Left forelimb (tissue), 1 donor: ENCODE results near the gene NT5DC2.
"Not testable (repeated sequence)": the region's sequence is repeated elsewhere in the genome, so short reads cannot be mapped to it uniquely, and the experiment has no call there.

ENCODE experiments used
- DNase-seq: peaks from one replicate; pipeline ENCODE4 v3.0.0-alpha.2; 2018; ENCODE audit warnings: low spot score

The NT5DC2 gene

DNA sequence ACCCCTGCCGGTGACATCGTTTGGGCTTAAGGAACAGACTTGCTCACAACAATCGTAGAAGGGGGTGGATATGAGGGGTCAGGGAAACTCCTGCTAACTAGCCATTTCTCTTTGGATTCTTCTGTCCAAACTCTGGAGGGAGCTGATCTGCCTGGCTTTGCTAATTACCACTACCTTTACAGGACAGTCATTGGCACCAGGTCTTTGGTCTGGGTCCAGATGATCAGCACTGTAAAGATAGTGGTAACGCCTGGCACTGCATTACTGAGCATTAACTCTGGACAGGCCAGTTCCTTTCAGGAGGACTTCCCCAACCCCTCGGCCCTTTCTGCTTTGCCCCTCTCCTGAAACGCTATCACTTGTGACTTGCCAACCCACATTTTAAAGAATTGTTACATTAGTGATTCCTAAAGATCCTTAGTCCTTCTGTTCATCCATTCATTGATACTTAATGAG is 3.5 kb upstream of the NT5DC2 start:
- DNase-seq: no peak

DNA sequence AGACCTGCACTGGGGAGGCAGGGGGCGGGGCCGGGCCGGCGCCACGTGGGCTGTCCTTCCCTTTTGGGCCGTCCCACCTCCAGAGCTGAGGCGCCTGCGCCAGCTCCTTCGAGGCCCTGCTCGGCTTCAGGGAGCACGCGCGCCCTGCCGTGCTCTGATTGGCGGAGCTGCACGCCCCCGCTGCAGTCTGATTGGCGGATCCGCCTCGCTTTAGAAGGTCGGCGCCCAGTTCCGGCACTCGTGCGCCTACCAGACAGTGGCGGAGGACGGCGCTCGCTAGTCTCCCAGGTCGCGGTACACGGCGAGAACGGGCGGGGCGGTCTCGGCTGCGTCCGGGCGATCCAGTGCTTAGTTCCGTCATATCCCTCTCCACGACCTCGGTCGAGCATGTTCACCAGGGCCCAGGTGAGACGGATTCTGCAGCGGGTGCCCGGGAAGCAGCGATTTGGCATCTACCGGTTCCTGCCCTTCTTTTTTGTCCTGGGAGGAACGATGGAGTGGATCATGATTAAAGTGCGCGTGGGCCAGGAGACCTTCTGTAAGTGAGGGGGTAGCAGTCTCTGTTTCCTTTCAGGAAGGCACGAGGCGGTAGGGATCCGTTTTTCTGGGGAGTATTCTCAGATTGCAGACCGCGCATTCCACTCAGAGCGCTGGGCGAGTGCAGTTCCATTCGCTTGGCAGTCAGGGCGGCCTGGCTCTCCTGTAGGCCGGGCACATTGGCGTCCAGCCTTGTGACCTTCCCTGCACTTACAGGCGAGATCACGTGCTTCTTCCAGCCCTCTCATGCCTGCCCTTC is 2.9 kb upstream of the NT5DC2 start, which contains the start of gene UQCC5:
Gene UQCC5 (plus strand): TSS at position 237 of the 796 bp plus-strand sequence. CDS start 151 bp downstream, at position 388.
- peak; percentile 97 for DNase-seq

DNA sequence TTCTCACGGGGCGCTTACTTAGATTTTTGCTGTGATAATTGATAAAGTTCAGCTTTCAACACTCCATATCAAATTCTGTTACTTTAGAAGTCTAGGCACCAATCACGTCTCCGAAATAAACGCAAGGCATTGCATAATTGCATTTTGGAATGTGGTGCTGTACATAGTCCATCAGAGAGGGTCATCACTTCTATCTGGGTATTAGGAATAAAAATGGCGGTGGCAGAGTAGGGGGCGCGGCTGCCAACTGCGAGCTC is 2.4 kb upstream of the NT5DC2 start:
- DNase-seq: no peak

DNA sequence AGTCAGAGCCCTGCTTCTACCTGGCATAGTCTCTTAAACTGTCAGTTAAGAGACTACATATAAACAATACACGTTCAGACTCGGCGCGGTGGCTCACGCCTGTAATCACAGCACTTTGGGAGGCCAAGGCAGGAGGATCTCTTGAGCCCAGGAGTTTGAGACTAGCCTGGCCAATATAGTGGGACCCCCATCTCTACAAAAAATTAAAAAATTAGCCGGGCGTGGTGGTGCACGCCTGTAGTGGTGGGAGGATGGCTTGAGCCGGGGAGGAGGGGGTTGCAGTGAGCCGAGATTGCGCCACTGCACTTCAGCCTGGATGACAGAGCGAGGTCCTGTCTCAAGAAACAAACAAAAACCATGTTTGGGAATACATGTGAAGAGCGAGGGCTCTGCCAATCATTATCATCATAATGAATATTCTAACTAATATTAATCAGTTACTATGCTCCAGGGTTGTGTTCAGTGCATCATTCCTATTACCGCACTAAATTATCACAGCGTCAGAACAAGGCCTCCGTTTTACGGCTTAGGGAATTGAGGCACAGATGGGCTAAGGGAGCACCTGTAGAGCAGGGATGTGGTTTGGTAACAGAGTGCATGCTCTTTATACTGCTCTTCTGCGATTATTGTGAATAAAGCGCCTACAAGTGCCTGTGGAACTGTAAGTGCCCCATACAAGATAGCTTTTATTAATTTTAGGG is 1.9 kb upstream of the NT5DC2 start:
- DNase-seq: no peak

DNA sequence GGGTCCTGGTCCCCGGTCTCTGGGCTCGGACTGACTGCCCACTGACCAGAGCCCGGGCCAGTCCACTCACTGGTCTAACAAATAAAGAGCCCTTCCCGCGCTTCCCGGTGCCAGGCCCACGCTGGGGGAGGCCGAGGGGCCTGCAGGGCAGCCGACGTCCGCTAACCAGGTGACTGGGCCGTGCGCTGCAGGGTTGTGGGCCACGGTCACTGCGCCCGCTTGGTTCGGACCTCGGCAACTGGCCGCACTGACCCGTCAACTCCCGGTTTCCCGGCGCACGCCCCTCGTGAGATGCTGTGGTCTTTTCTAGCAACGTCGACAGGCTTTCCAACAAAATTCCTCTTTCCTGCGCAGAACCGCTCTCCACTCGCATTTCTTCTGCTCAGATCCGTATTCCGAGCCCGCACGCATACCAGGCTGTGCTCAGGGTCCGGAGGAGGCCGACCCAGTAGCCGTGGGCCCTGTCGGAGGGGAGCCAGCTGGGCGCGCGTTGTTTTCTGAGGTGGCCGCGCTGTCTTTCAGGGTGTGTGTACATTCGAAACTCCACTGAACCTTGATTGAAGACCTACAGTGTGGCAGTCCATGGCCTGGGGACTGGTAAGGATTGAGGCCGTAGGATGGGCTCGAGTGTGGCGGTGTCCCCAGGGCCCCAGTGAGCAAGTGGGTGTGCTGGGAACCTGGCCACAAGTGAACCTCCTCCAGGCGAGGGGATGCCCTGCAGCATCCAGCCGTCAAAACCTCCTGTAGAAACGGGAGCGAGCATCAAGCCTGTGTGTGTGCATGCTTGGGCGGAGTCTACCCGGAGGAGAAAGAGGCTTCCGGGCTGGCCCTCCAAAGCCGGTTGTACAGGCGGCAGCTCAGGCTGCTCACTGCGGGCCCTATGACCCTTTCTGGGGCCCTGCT is 875 bp upstream of the NT5DC2 start:
- peak; percentile 65 for DNase-seq

DNA sequence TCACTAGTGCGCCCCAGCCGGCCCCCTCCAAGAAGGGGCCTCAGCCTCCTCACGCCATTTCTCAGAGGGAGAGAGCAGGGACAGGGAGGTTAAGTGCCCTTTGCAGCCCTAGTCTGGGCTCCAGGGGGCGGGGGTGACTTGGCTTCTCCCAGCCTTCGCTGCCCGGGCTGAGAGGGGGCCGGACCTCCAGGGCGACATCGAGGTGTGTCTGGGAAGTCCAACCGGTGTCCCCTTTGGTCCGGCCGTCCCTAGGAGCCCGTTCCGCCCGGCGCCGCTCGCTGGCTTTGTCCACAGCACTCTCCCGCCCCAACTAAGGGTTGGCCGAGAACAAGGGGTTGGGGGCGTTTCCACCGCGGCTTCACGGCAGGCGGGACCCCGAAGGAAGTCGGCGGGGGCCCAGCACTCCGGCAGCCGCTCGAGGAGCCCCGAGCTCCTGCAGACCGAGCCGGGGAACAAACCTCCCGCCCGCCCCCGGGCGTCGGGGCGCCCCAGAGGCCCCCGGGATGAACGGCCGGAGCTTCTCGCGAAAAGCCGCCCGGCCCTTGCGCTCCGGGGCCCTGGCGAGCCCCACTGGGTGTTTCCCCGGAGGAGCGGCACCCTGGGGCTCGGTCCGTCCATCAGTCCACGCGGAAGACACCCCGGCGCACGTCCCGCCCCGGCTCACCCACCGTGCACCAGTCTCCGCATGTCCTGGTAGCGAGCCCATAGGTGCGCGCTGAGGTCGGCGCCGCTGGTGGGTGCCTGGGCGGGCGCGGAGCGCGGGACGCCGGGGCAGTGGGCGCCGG is 627 bp downstream of the NT5DC2 start:
- peak; percentile 68 for DNase-seq

DNA sequence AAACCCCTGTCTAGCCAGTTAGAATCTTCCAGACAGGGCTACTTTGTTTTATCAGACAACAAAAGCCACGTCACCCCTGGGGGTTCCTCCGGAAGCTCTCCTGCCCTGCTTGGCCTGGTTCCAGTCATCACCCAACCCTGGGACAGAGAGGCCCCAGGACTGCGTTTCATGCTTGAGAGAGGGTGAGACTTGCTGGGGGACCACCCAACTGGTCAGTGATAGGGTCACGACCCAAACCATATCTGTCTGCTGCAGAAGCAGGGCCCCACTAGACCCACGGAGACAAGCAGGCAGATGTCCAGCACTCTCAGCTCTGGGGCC is 1.2 kb downstream of the NT5DC2 start:
- DNase-seq: peak; percentile 64

DNA sequence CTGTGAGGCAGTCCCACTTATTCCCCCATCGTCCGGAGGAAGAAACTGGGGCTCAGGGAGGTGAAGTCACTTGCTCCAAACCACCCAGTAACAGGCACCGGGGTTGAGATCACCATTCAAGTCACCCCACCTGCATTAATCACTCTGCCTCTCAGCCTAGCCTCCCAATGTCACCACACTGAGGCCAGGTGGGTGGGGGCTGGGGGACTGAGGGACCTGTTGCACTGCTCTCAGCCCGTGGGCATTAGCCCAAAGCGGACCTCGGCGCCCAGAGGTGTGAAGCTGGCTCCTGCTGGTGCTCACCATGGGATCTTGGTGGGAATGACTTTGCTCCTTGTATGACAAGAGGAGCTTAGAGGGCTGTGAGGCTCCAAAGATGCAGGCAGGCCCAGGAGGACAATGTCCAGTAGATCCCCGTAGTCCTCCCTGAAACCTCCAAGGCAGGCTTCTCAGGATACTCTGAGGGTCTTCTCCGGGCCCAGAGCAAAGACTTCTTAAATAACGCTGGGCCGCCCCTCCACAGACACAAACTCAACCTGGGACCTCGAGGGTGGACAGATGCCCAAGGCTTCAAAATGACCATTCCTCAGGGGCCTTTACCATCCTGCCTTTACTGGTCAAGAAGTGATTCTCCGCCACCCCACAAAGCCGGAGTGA is 1.7 kb downstream of the NT5DC2 start:
- DNase-seq: no peak

DNA sequence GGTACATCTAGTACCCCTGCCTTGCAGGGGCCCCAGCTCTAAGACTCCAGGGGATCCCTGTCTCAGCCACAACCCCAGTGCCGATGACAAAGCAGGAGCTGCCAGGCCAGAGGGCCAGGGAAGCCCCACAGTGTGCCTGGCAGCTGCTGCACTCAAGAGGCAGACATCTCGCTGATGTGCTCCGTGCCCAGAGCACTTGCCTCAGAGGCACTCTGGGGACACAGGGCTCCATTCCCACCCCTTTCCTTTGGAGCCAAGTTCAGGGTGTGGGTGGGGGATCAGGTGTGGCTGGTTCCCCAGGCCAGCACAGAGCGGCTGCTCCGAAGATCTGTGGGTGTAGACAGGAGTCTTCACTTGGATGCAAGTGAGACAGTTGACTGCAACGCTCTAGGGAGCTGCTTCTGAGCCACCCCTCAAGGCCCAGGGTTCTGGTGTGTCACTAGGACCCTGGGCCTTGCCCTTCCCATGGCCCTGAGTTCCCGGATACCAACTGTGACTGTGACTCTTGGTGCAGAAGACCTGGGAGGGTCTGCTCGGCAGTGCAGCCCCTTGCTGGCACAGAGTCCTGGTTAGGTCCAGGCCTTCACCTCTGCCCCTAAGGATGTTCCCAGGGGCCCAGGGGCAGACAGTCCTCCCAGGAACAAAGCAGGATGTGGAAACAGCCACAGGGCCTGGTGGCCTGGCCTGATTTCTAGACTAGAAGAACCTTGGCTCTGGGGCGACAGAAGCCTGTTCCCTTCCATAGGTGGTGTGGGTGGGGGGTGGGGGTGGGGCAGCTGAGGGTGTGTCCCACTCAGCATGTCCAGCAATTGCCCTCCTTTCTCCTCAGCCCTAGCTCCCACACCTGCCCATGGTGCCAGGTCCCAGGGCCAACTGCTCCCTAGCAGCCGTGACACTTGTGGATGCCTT is 2.5 kb downstream of the NT5DC2 start:
- peak; percentile 63 for DNase-seq

DNA sequence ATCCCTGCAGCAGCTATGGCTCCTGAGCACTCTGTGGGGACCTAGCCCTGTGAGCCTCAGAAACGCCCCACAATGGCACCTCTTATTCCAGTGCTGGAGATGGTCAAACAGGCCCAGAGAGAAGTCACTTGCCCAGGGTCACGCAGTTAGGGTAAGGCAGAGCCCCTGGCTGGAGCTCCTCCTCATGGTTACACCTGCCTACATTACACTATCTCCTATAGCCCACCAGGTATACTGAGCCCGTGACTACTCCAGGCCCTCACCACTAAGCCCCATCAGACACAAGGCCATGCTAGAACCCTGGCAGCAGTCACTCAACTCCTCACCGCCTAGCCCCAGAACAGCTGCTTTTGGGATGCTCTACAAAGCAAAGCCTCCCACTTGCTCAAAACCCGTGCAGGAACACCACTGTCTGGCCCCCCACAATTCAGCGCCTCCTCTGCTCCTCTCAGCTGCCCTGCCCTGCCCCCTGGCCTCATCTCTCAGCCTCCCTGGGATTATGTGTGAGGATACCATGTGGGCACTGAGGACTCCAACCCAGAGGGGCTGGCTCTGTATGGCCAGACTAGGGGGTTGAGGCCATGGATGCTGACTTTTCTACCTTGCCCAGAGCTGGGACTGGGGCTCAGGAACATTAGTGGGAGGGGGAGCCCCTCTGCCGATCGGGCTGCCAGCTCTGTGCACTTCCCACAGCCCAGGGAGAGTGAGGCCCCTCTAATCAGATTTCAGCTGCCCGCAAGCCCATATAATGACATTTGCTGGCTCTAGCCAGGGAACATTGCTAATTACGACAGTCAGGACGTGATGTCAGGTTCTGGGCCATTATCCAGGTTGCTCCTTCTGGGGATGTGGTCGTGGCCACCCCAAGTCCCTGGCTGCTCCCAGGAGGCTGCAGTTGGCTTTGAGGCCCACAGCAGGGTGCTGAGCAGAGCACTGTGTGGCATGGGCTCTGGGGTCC is 4.0 kb downstream of the NT5DC2 start:
- peak; percentile 58 for DNase-seq

DNA sequence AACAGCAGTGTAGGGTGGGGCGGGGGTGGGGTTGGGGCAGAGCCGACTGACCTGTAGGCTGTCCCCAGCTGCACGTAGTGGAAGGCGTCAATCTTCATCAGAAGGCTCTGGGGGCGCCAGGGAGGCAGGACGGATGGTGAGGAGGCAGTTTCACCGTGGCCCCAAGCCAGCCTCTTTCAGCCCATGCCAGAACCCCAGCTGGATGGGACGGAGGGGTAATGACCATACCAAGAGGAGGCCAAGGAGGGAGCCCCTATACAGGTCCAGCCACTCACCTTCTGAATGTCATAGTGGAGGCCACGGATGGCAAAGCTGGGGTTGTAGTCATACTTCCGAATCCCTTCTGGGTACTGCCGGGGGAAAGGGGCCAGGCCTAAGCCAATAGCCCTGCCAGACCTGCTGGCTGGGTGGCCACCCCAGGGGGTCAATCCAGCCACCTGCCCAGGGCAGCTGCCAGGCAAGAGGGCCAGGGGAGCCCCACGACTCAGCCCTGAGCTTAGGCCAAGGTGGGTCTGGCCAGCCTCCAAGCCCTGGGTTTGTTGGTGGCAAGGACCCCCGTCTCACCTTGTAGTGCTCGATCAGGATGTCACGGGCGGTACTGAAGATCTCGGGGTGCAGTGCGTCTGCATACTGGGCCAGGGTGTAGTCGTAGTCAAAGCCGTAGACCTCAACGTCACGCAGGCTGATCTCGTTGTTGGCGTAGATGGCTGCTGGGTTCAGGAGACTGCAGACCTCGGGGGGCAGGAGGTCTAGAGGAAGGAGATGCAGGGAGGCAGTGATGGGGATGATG is 4.9 kb downstream of the NT5DC2 start:
- DNase-seq: peak; percentile 45

DNA sequence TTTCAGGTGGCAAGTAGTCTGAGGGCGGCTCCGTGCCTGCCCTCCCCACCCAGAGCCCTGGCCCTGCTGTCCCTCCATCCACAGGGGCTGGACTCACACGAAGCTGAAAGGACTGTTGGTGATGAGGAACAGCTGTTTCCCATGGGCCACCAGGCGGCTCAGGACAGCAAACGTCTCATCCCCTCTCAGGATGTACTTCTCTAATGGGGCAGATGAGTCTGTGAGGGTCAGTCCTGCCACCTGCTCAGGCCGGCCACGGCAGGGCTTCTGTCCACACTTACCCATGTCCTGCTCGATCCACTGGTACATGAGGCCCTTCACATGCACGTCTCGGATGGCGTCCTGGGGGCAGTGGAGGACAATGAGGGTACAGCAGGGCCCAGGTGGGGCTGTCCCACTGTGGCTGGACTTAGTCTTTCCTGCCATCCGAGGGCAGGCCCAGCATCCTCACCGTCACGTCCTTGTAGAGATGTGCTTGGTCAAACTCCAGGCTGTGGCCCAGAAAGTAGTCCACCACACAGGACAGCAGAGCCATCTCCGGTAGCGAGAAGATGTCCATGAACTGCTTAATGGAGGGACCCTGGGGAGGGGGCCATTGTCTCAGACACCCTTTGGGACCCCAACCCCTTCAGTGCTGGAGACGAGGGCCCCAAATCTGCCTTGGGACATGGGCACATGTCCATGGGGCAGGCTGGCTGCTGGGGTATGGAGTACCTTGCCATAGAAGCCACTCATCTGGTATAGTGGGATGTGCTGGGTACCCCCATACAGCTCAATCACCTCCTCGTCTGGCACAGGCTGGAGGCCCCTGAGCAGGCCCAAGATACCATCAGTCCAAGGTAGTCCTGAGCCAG is 5.7 kb downstream of the NT5DC2 start:
- peak; percentile 57 for DNase-seq

DNA sequence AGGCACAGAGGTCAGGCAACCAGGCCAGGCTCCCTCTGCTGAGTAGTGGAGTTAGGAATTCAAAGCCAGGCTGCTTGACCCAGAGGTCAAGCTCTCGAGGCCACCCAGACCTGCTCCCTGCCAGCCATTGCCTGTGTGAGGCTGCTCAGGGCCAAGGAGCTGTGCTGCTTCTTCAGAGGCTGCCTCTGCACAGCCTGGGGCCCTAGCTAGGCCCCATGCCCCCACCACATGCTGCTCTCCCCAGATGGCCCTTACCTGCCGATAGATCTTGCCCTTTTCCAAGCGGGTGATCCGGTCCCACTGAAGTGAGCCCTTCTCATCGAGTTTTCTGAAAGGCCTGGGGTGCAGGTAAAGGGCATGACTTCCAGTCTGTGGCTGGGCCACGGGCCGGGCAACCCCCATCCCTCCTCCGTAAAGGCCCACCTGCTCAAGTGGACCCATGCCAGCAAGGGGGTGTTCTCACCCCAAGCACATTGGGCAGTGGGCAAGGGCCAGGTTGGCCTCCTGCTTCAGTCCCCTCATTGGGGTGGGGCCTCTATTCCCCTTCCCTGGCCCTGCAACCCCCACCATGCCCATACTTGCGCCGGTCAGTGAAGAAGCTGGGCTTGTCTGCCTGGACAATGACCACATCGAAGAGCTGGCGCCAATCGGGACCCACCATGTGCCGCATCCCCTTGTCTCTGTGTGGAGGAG is 6.5 kb downstream of the NT5DC2 start:
- DNase-seq: peak; percentile 61

DNA sequence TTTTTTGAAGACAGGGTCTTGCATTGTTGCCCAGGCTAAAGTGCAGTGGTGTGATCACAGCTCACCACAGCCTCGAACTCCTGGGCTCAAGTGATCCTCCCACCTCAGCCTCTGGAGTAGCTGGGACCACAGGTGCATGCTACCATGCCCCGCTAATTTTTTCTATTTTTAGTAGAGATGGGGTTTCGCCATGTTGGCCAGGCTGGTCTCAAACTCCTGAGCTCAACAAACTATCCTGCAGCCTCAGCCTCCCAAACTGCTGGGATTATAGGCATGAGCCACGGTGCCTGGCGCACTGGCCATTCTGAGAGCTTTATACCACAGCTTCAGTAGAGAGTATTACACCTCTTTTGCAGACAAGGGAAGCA is 7.0 kb downstream of the NT5DC2 start:
- not testable (repeated sequence) for DNase-seq

DNA sequence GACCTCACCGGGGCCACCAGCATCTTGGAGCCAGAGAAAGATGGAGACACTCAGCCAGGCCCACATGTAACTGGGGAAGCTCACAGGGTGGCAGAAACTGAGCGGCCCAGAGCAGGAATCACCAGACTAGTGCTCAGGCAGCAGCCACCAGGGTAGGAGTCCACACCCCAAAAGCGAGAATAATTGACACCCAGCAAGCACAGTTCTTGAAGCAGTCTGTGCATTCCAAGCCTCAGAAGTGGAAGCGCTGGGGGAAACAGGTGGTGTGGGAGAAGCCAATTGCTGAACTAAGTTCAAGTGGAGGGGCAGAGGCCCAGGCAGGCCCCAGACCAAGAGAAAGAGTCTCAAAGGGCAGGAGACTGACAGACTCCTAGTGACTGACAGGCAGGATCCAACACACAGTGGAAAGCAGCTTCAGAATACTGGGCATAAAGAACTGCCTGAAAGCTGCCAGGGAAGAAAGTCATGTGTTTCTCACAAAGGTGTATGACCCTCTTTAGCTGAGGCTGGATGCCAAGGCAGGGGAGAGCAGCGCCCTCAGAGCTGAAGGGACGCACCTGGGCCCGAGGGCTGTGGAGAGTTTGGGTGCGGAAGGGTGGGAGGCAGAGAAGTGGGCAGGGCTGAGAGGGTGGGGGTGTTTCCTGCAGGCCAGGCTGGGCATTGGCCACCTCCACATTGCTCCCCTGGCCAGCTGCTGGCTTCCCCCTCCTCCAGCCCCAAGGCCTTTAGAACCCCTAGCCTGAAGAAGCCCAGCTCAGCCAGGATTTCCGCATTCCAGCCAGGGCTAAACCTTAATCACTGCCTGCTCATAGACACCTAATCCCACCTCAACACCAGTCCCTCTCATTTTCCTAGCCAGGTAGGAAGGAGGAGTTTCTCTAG is 7.7 kb downstream of the NT5DC2 start:
- DNase-seq: peak; percentile 57
